Activated CD8-positive, alpha-beta T cell treated with anti-CD3 and anti-CD28 coated beads for 36 hours (primary cell): ENCODE results near the gene RAPGEF1. TPM values are rescaled to one million over a fixed set of nuclear protein-coding genes. Genes with fewer than 3 reads are reported as not detected.

Experiments used
- ATAC-seq: fragments of 200-7000 bp; cut with Tn5 transposase; one replicate; pipeline ENCODE4 v1.10.0; 2021; ENCODE audit warnings: mild to moderate bottlenecking, moderate library complexity
- CTCF ChIA-PET: fragments of 350-600 bp; sonication (Branson Sonifier 250); formaldehyde crosslinking; loops from one replicate; lab custom pipeline; 2021; ENCODE audit warnings: antibody characterized with exemption; lab: Charles Lee
- POLR2A ChIA-PET: fragments of 350-600 bp; sonication (Branson Sonifier 250); formaldehyde crosslinking; loops from one replicate; lab custom pipeline; 2021; ENCODE audit warnings: antibody characterized with exemption; lab: Charles Lee
- DNase-seq: peaks from one replicate; pipeline ENCODE4 v3.0.0-alpha.2; 2020
- H3K27ac Mint-ChIP-seq: one replicate; pipeline ENCODE4 v1.8.0; 2021; ENCODE audit warnings: mild to moderate bottlenecking, mixed read lengths
- H3K27me3 Mint-ChIP-seq: one replicate; pipeline ENCODE4 v1.8.0; 2021; ENCODE audit warnings: mixed read lengths
- H3K36me3 Mint-ChIP-seq: one replicate; pipeline ENCODE4 v1.8.0; 2021; ENCODE audit warnings: low read depth, mixed read lengths
- H3K4me1 Mint-ChIP-seq: one replicate; pipeline ENCODE4 v1.8.0; 2021; ENCODE audit warnings: low read depth, mixed read lengths
- H3K4me3 Mint-ChIP-seq: one replicate; pipeline ENCODE4 v1.8.0; 2021; ENCODE audit warnings: mild to moderate bottlenecking, moderate library complexity, mixed read lengths
- H3K9me3 Mint-ChIP-seq: one replicate; pipeline ENCODE4 v1.8.0; 2021; ENCODE audit warnings: mixed read lengths
- intact Hi-C: fragments of 100-400 bp; cut with micrococcal nuclease; formaldehyde crosslinking; loops from one replicate; pipeline ENCODE4 v1.10.0; 2022
- total RNA-seq, 2 experiments: library from RNA; stranded (reverse); gene quantifications; one replicate each; pipeline ENCODE4 v1.2.3, GENCODE V29; 2021
- TF ChIP-seq, protein P1 (sequence below): fragments of 200-600 bp; IDR thresholded peaks from one replicate; pipeline ENCODE4 v1.8.0; 2022; ENCODE audit warnings: antibody characterized with exemption, mild to moderate bottlenecking

The RAPGEF1 gene
- total RNA-seq, 2 experiments from 2014 or later, result 84.5 to 85.2 TPM

DNA sequence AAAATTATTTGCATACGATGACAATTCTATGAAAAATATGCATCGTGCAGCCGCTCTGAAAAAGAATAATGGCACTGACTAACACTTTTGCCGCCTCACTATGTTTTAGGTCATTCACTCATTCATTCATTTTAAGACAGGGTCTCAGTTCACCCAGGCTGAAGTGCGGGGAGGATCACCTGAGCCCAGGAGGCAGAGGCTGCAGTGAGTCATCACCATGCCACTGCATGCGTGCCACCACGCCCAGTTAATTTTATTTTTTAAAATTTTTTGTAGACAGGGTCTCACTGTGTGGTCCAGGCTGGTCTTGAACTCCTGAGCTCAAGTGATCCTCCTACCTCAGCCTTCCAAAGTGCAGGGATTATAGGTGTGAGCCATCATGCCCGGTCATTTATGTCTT, 37.0 kb downstream of the RAPGEF1 start:
- ChIA-PET CTCF (interaction anchor here (1.3 kb wide), 1 partner anchor 13 kb away, joined by 3 read pairs; no protein-coding TSS in a partner anchor), POLR2A (interaction anchor here (0.7 to 1.0 kb wide), 2 partner anchors 10 to 13 kb away, joined by 3 read pairs; no protein-coding TSS in a partner anchor)
- intact Hi-C loops, result no loop called here
- H3K27me3 Mint-ChIP-seq, result no peaks in the 10 kb centered on the region
- peaks cover 86% of the 10 kb centered on the region for H3K4me1 Mint-ChIP-seq
- H3K4me3 Mint-ChIP-seq, result no peak overlapping the region
- TF ChIP-seq, protein P1, sequence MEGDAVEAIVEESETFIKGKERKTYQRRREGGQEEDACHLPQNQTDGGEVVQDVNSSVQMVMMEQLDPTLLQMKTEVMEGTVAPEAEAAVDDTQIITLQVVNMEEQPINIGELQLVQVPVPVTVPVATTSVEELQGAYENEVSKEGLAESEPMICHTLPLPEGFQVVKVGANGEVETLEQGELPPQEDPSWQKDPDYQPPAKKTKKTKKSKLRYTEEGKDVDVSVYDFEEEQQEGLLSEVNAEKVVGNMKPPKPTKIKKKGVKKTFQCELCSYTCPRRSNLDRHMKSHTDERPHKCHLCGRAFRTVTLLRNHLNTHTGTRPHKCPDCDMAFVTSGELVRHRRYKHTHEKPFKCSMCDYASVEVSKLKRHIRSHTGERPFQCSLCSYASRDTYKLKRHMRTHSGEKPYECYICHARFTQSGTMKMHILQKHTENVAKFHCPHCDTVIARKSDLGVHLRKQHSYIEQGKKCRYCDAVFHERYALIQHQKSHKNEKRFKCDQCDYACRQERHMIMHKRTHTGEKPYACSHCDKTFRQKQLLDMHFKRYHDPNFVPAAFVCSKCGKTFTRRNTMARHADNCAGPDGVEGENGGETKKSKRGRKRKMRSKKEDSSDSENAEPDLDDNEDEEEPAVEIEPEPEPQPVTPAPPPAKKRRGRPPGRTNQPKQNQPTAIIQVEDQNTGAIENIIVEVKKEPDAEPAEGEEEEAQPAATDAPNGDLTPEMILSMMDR, result no peak
- DNase-seq, result no peak
- peaks cover 11% of the 10 kb centered on the region for H3K36me3 Mint-ChIP-seq
- no peak for ATAC-seq
- no peak overlapping the region for H3K27ac Mint-ChIP-seq
- H3K9me3 Mint-ChIP-seq, result no peaks in the 10 kb centered on the region

DNA sequence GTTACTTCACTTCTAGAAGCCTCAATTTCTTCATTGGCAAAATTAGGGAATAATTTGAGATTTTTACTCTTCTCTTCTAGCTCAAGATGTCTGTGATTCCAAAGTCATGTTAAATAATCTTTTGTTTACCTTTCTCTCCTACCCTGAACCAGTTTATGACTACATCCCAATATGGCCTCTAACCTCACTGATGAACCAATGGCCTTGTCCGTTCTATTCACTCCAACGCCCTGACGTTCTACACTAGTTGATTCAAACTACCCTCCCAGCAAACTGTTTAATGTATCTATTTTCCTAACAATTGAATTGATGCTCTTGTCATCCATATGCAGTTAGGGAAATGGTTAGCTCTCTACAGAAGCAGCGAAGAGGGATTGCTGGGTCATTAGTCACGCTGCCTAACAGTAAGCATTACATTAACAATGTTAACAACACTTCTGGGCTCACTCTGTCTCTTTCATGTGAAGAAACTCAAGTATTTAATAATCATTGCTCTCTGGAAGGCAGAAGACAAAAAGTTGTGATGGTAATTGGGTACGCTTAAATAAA, 38.0 kb downstream of the RAPGEF1 start:
- Mint-ChIP-seq H3K4me3 (no peak overlapping the region), H3K4me1 (peaks cover 81% of the 10 kb centered on the region), H3K27me3 (no peaks in the 10 kb centered on the region), H3K36me3 (peaks cover 8% of the 10 kb centered on the region), H3K9me3 (no peaks in the 10 kb centered on the region), H3K27ac (no peak overlapping the region)
- ChIA-PET POLR2A (no interaction called here), CTCF (no interaction called here)
- intact Hi-C loops, result no loop called here
- TF ChIP-seq, protein P1, result no peak
- ATAC-seq (no peak), DNase-seq (no peak)

DNA sequence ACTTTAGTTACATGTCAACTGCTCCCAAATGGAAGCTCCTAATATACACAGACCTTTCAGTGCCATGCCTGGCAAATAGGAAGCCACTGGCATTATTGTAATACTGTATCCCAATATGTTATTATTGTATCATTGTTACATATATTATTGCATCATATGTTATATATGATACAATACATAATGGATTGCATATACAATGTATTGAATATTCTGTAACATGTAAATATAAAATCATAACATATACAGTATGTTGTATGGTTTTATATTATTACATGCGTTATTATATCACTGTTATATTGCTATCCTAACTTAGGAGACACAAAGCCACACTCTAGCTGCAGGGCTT, 38.5 kb downstream of the RAPGEF1 start:
- TF ChIP-seq, protein P1, result no peak
- intact Hi-C loops, result no loop called here
- H3K27ac Mint-ChIP-seq, result no peak overlapping the region

DNA sequence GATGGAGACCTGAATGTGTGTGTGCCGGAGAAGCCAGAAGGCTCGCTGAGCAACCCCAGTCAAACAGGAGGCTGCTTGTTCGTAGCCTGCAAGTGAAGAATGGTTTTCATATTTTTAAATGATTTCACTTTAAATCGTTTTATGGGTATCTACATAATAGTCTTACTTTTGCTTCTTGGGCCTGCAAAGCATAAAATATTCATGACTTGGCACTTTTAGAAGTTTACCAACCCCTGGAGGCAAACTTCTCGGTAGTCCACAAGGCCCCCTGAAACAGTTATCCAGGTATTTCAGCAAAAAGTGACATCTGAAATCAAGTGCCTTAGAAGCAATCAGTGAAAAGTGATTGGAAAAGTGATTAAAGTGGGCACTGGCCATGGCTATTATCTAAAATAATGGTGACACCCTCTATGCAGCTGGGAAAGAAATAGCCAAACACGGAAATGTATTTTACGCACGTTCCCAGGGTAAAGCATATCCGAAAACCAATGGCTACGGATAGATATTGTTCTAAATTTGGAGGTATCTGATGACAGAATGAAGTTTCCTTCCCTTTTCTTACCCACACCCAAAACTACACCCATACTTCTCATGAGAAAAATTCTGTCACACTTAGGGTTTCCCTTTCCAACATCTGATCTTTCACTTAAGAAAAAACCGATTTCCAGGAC, 39.0 kb downstream of the RAPGEF1 start:
- Mint-ChIP-seq H3K4me3 (no peak overlapping the region), H3K9me3 (no peaks in the 10 kb centered on the region), H3K36me3 (peaks cover 2% of the 10 kb centered on the region), H3K27ac (no peak overlapping the region), H3K4me1 (peaks cover 80% of the 10 kb centered on the region), H3K27me3 (no peaks in the 10 kb centered on the region)
- TF ChIP-seq, protein P1, result no peak
- CTCF ChIA-PET, result no interaction called here
- no peak for ATAC-seq
- no peak for DNase-seq
- POLR2A ChIA-PET, result no interaction called here
- intact Hi-C loops, result no loop called here

More for the DNA sequence above, 38.5 kb downstream of the RAPGEF1 start:
- Mint-ChIP-seq H3K4me1 (peaks cover 81% of the 10 kb centered on the region), H3K9me3 (no peaks in the 10 kb centered on the region), H3K4me3 (no peak overlapping the region), H3K36me3 (peaks cover 3% of the 10 kb centered on the region), H3K27me3 (no peaks in the 10 kb centered on the region)
- DNase-seq (no peak), ATAC-seq (no peak)
- POLR2A ChIA-PET, result no interaction called here
- CTCF ChIA-PET, result no interaction called here

DNA sequence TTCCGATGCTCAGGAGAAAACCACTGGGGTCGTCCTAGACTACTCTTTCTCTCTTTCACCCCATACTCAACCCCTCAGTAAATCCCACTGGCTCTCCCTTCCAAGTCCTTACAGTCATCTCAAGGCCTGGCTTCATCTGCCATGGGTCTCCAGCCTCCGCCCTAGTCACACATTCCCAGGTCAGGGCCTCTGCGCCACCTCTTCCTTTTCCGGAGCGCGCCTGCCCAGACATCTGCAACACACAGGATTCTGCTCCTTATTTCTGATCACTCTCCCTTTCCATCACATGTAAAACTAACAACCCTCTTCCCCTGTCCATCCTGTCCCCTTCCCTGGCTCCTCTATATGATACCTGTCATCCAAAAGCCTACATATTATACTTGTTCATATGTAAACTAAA, 39.8 kb downstream of the RAPGEF1 start:
- intact Hi-C loops, result no loop called here
- Mint-ChIP-seq H3K9me3 (no peaks in the 10 kb centered on the region), H3K4me3 (no peak overlapping the region), H3K27ac (no peak overlapping the region), H3K4me1 (peaks cover 79% of the 10 kb centered on the region), H3K27me3 (no peaks in the 10 kb centered on the region), H3K36me3 (peaks cover 1% of the 10 kb centered on the region)
- ChIA-PET CTCF (no interaction called here), POLR2A (interaction anchor here (0.5 kb wide), 1 partner anchor 37 kb away, joined by 3 read pairs; no protein-coding TSS in a partner anchor)
- TF ChIP-seq, protein P1, result no peak
- ATAC-seq, result no peak
- DNase-seq, result no peak
